Measurements from ENCODE around the gene HP.

The HP gene

GRCh38 chr16:72015124-72015523 is 39.2 kb upstream of the HP start:
- DNase-seq, result no peak

GRCh38 chr16:72018470-72018869 is 35.8 kb upstream of the HP start:
- no peak for DNase-seq
- Histone ChIP-seq H3K4me2 (ENCODE audit: low read length) (no peak overlapping the region), H2AFZ (ENCODE audit: insufficient read depth, low read length, poor library complexity) (no peak overlapping the region), H3K4me3 (ENCODE audit: low read depth, low read length) (no peak overlapping the region), H3K9ac (ENCODE audit: low read length) (no peak overlapping the region), H3K9me3 (ENCODE audit: insufficient read depth, low read depth, low read length) (no peaks in the 10 kb centered on the region), H2BK120ac (ENCODE audit: insufficient read depth, low read length, poor library complexity) (no peak overlapping the region), H3K79me2 (ENCODE audit: control insufficient read depth, insufficient read depth, low read length, poor library complexity) (no peaks in the 10 kb centered on the region), H4K8ac (ENCODE audit: low read depth, low read length) (no peak overlapping the region), H3K79me1 (ENCODE audit: low read length) (no peaks in the 10 kb centered on the region), H3K27me3 (ENCODE audit: insufficient read depth, low read length) (no peaks in the 10 kb centered on the region), H4K12ac (ENCODE audit: low read depth, low read length) (no peak overlapping the region), H3K27ac (ENCODE audit: low read depth, low read length) (no peak overlapping the region), H4K91ac (ENCODE audit: low read depth, low read length) (no peak overlapping the region), H3K18ac (ENCODE audit: low read length) (no peak overlapping the region), H2AK5ac (ENCODE audit: low read length) (no peak overlapping the region), H3K23ac (ENCODE audit: low read length) (no peak overlapping the region), H2BK5ac (ENCODE audit: low read depth, low read length, poor library complexity) (no peak overlapping the region), H3K14ac (ENCODE audit: low read length) (no peak overlapping the region), H3K4ac (ENCODE audit: low read depth, low read length) (no peak overlapping the region), H2BK12ac (ENCODE audit: low read length) (no peak overlapping the region), H3K36me3 (ENCODE audit: control insufficient read depth in 1 of 2, insufficient read depth in 2 of 2, low read length in 2 of 2) (peaks cover 2 to 6% of the 10 kb centered on the region in 2 experiments), H3K4me1 (ENCODE audit: control insufficient read depth in 1 of 2, insufficient read depth in 2 of 2, low read length in 2 of 2) (no peaks in the 10 kb centered on the region)
- no CpG with 5 or more reads among the region's 9 CpGs for WGBS (ENCODE audit: extremely low coverage, insufficient coverage, insufficient read length)

More at GRCh38 chr16:72015124-72015523, 39.2 kb upstream of the HP start:
- H2BK120ac ChIP-seq (ENCODE audit: insufficient read depth, low read length, poor library complexity), result no peak overlapping the region
- no peak overlapping the region for H4K12ac ChIP-seq (ENCODE audit: low read depth, low read length)
- WGBS (ENCODE audit: extremely low coverage, insufficient coverage, insufficient read length), result no CpG with 5 or more reads among the region's 3 CpGs
- no peak overlapping the region for H3K14ac ChIP-seq (ENCODE audit: low read length)
- no peak overlapping the region for H4K91ac ChIP-seq (ENCODE audit: low read depth, low read length)
- no peak overlapping the region for H2BK5ac ChIP-seq (ENCODE audit: low read depth, low read length, poor library complexity)
- H2BK12ac ChIP-seq (ENCODE audit: low read length), result no peak overlapping the region
- H3K18ac ChIP-seq (ENCODE audit: low read length), result no peak overlapping the region
- H3K9ac ChIP-seq (ENCODE audit: low read length), result no peak overlapping the region
- H3K36me3 ChIP-seq (ENCODE audit: control insufficient read depth in 1 of 2, insufficient read depth in 2 of 2, low read length in 2 of 2), result peaks cover 2% of the 10 kb centered on the region in 2 experiments
- no peak overlapping the region for H3K4me2 ChIP-seq (ENCODE audit: low read length)
- no peak overlapping the region for H3K4ac ChIP-seq (ENCODE audit: low read depth, low read length)
- H2AK5ac ChIP-seq (ENCODE audit: low read length), result no peak overlapping the region
- no peaks in the 10 kb centered on the region for H3K9me3 ChIP-seq (ENCODE audit: insufficient read depth, low read depth, low read length)
- H3K23ac ChIP-seq (ENCODE audit: low read length), result no peak overlapping the region
- H3K4me3 ChIP-seq (ENCODE audit: low read depth, low read length), result no peak overlapping the region
- H3K27ac ChIP-seq (ENCODE audit: low read depth, low read length), result no peak overlapping the region
- H3K79me1 ChIP-seq (ENCODE audit: low read length), result no peaks in the 10 kb centered on the region
- no peak overlapping the region for H4K8ac ChIP-seq (ENCODE audit: low read depth, low read length)
- H2AFZ ChIP-seq (ENCODE audit: insufficient read depth, low read length, poor library complexity), result no peak overlapping the region
- H3K27me3 ChIP-seq (ENCODE audit: insufficient read depth, low read length), result no peaks in the 10 kb centered on the region
- H3K4me1 ChIP-seq (ENCODE audit: control insufficient read depth in 1 of 2, insufficient read depth in 2 of 2, low read length in 2 of 2), result no peaks in the 10 kb centered on the region
- H3K79me2 ChIP-seq (ENCODE audit: control insufficient read depth, insufficient read depth, low read length, poor library complexity), result no peaks in the 10 kb centered on the region

- H3K79me1 ChIP-seq (ENCODE audit: low read length), result no peaks in the 10 kb centered on the region
- H2BK120ac ChIP-seq (ENCODE audit: insufficient read depth, low read length, poor library complexity), result no peak overlapping the region
- no peaks in the 10 kb centered on the region for H3K27me3 ChIP-seq (ENCODE audit: insufficient read depth, low read length)
- no peak overlapping the region for H3K9ac ChIP-seq (ENCODE audit: low read length)
- no peak overlapping the region for H2BK12ac ChIP-seq (ENCODE audit: low read length)
- no peak overlapping the region for H3K4me2 ChIP-seq (ENCODE audit: low read length)
- H2AFZ ChIP-seq (ENCODE audit: insufficient read depth, low read length, poor library complexity), result no peak overlapping the region
- no peaks in the 10 kb centered on the region for H3K4me1 ChIP-seq (ENCODE audit: control insufficient read depth in 1 of 2, insufficient read depth in 2 of 2, low read length in 2 of 2)
- H3K79me2 ChIP-seq (ENCODE audit: control insufficient read depth, insufficient read depth, low read length, poor library complexity), result no peaks in the 10 kb centered on the region
- no peaks in the 10 kb centered on the region for H3K9me3 ChIP-seq (ENCODE audit: insufficient read depth, low read depth, low read length)
- no peak overlapping the region for H2AK5ac ChIP-seq (ENCODE audit: low read length)
- H3K36me3 ChIP-seq (ENCODE audit: control insufficient read depth in 1 of 2, insufficient read depth in 2 of 2, low read length in 2 of 2), result peaks cover 3 to 6% of the 10 kb centered on the region in 2 experiments
- no peak overlapping the region for H3K23ac ChIP-seq (ENCODE audit: low read length)
- no peak overlapping the region for H3K4ac ChIP-seq (ENCODE audit: low read depth, low read length)
- DNase-seq, result no peak
- no CpG with 5 or more reads among the region's 15 CpGs for WGBS (ENCODE audit: extremely low coverage, insufficient coverage, insufficient read length)
- H4K91ac ChIP-seq (ENCODE audit: low read depth, low read length), result no peak overlapping the region
- no peak overlapping the region for H3K27ac ChIP-seq (ENCODE audit: low read depth, low read length)
- H4K8ac ChIP-seq (ENCODE audit: low read depth, low read length), result no peak overlapping the region
- H3K14ac ChIP-seq (ENCODE audit: low read length), result no peak overlapping the region
- H3K4me3 ChIP-seq (ENCODE audit: low read depth, low read length), result no peak overlapping the region
- H4K12ac ChIP-seq (ENCODE audit: low read depth, low read length), result no peak overlapping the region
- no peak overlapping the region for H3K18ac ChIP-seq (ENCODE audit: low read length)
- no peak overlapping the region for H2BK5ac ChIP-seq (ENCODE audit: low read depth, low read length, poor library complexity)
Measured at GRCh38 chr16:72021043-72021442, 33.3 kb upstream of the HP start.

GRCh38 chr16:72022127-72022526 is 32.2 kb upstream of the HP start:
- H3K4me1 ChIP-seq (ENCODE audit: control insufficient read depth in 1 of 2, insufficient read depth in 2 of 2, low read length in 2 of 2), result no peaks in the 10 kb centered on the region
- H3K4ac ChIP-seq (ENCODE audit: low read depth, low read length), result no peak overlapping the region
- no peak overlapping the region for H3K9ac ChIP-seq (ENCODE audit: low read length)
- H4K91ac ChIP-seq (ENCODE audit: low read depth, low read length), result no peak overlapping the region
- no peak overlapping the region for H4K12ac ChIP-seq (ENCODE audit: low read depth, low read length)
- H2BK5ac ChIP-seq (ENCODE audit: low read depth, low read length, poor library complexity), result no peak overlapping the region
- no peak overlapping the region for H3K27ac ChIP-seq (ENCODE audit: low read depth, low read length)
- DNase-seq, result no peak
- H3K79me1 ChIP-seq (ENCODE audit: low read length), result no peaks in the 10 kb centered on the region
- no peak overlapping the region for H2BK12ac ChIP-seq (ENCODE audit: low read length)
- H2BK120ac ChIP-seq (ENCODE audit: insufficient read depth, low read length, poor library complexity), result no peak overlapping the region
- H3K36me3 ChIP-seq (ENCODE audit: control insufficient read depth in 1 of 2, insufficient read depth in 2 of 2, low read length in 2 of 2), result peaks cover 3 to 6% of the 10 kb centered on the region in 2 experiments
- H3K4me3 ChIP-seq (ENCODE audit: low read depth, low read length), result no peak overlapping the region
- no peaks in the 10 kb centered on the region for H3K9me3 ChIP-seq (ENCODE audit: insufficient read depth, low read depth, low read length)
- no CpG with 5 or more reads among the region's 13 CpGs for WGBS (ENCODE audit: extremely low coverage, insufficient coverage, insufficient read length)
- H4K8ac ChIP-seq (ENCODE audit: low read depth, low read length), result no peak overlapping the region
- no peak overlapping the region for H3K18ac ChIP-seq (ENCODE audit: low read length)
- H2AFZ ChIP-seq (ENCODE audit: insufficient read depth, low read length, poor library complexity), result no peak overlapping the region
- no peak overlapping the region for H2AK5ac ChIP-seq (ENCODE audit: low read length)
- H3K27me3 ChIP-seq (ENCODE audit: insufficient read depth, low read length), result no peaks in the 10 kb centered on the region
- H3K23ac ChIP-seq (ENCODE audit: low read length), result no peak overlapping the region
- no peaks in the 10 kb centered on the region for H3K79me2 ChIP-seq (ENCODE audit: control insufficient read depth, insufficient read depth, low read length, poor library complexity)
- no peak overlapping the region for H3K4me2 ChIP-seq (ENCODE audit: low read length)
- H3K14ac ChIP-seq (ENCODE audit: low read length), result no peak overlapping the region

Measured in trophoblast cell (in vitro differentiated cells and primary cell).